Endothelial cell of umbilical vein (primary cell): ENCODE measurements around the gene CD37. TPM values are rescaled to one million over a fixed set of nuclear protein-coding genes. Genes with fewer than 3 reads are reported as not detected.

Source experiments
- BruUV-seq: library from RNA; stranded (reverse); fragments of 400-500 nt; replicated peaks from 2 replicates; lab custom pipeline; 2021; lab: Mats Ljungman, UMichigan
- CTCF ChIA-PET: fragments of 300-600, 350-600 bp; sonication (Branson Sonifier 250); formaldehyde crosslinking; loops from one replicate; lab custom pipeline; 2021; ENCODE audit warnings: antibody characterized with exemption, inconsistent platforms; lab: Charles Lee
- POLR2A ChIA-PET: fragments of 300-600, 350-600 bp; sonication (Branson Sonifier 250); formaldehyde crosslinking; loops from one replicate; lab custom pipeline; 2021; ENCODE audit warnings: antibody characterized with exemption, inconsistent platforms; lab: Charles Lee
- DNase-seq: peaks from one replicate; pipeline ENCODE4 v3.0.0-alpha.2; 2011; ENCODE audit warnings: low read depth, low spot score
- FAIRE-seq: peaks from 2 replicates; lab custom pipeline; 2011; peaks lifted over from hg19 to GRCh38; lab: Jason Lieb, UNC
- H2AFZ ChIP-seq: 2 replicates; pipeline ENCODE4 v1.6.0; 2012; ENCODE audit warnings: low read depth, low read length, control low read depth, inconsistent platforms
- H3K27ac ChIP-seq: 2 replicates; pipeline ENCODE4 v1.5.1; 2011; ENCODE audit warnings: low read depth, mild to moderate bottlenecking, control low read depth, low read length, moderate library complexity; ENCODE audit not compliant: insufficient read depth
- H3K27me3 ChIP-seq, 2 experiments: 2 replicates each; pipeline versions ENCODE4 v1.6.0 to v1.6.1; 2011; ENCODE audit warnings: low read length in 2 of 2, mixed read lengths in 1 of 2; ENCODE audit not compliant: control insufficient read depth in 2 of 2, insufficient read depth in 2 of 2
- H3K36me3 ChIP-seq, 2 experiments: 2 replicates in 1 of 2; 3 replicates in 1 of 2; pipeline ENCODE4 v1.5.1; 2011; ENCODE audit warnings: low read length in 2 of 2, mild to moderate bottlenecking in 1 of 2, moderate library complexity in 1 of 2; ENCODE audit not compliant: control insufficient read depth in 2 of 2, insufficient read depth in 2 of 2; ENCODE audit errors: extremely low read depth in 1 of 2
- H3K4me1 ChIP-seq: 3 replicates; pipeline ENCODE4 v1.5.1; 2011; ENCODE audit warnings: mild to moderate bottlenecking, low read length; ENCODE audit not compliant: control insufficient read depth, insufficient read depth; ENCODE audit errors: extremely low read depth
- H3K4me2 ChIP-seq: 2 replicates; pipeline ENCODE4 v1.6.1; 2011; ENCODE audit warnings: low read length, control low read depth, mixed read lengths; ENCODE audit not compliant: insufficient read depth
- H3K4me3 ChIP-seq, 3 experiments: fragments of 200-600 bp in 1 of 3; sonication (generic), shearing (Covaris generic) in 1 of 3; replicated peaks in 1 of 3; 2 replicates each; pipeline ENCODE4 v1.5.1; 2011 to 2016; ENCODE audit warnings: control low read depth in 3 of 3, low read length in 3 of 3, mild to moderate bottlenecking in 2 of 3, inconsistent platforms in 1 of 3, low read depth in 1 of 3, moderate library complexity in 1 of 3; ENCODE audit not compliant: insufficient read depth in 1 of 3
- H3K79me2 ChIP-seq: 2 replicates; pipeline ENCODE4 v1.6.0; 2012; ENCODE audit warnings: low read length, inconsistent platforms; ENCODE audit not compliant: control insufficient read depth, insufficient read depth
- H3K9ac ChIP-seq: replicated peaks from 2 replicates; pipeline ENCODE3; 2011; ENCODE audit warnings: low read length, control low read depth; ENCODE audit not compliant: insufficient read depth; ENCODE audit errors: extremely low read depth
- H3K9me1 ChIP-seq: replicated peaks from 3 replicates; pipeline ENCODE4 v1.6.0; 2011; ENCODE audit warnings: mild to moderate bottlenecking, low read length; ENCODE audit not compliant: control insufficient read depth, insufficient read depth; ENCODE audit errors: extremely low read depth
- H3K9me3 ChIP-seq: replicated peaks from 2 replicates; pipeline ENCODE4 v1.5.1; 2012; ENCODE audit warnings: low read length, inconsistent platforms; ENCODE audit not compliant: control insufficient read depth, insufficient read depth
- H4K20me1 ChIP-seq: replicated peaks from 2 replicates; pipeline ENCODE3; 2011; ENCODE audit warnings: mild to moderate bottlenecking, low read length; ENCODE audit not compliant: control insufficient read depth, insufficient read depth; ENCODE audit errors: extremely low read depth
- CTCF ChIP-seq, 2 donors: IDR thresholded peaks; 1 replicate in 1 of 2; 2 replicates in 1 of 2; pipeline ENCODE4 v1.5.1; 2011; ENCODE audit warnings: low read length in 2 of 2, mild to moderate bottlenecking in 2 of 2, moderate library complexity in 2 of 2, control low read depth in 1 of 2, inconsistent platforms in 1 of 2, low read depth in 1 of 2; ENCODE audit not compliant: insufficient read depth in 1 of 2; ENCODE audit errors: extremely low read depth in 1 of 2
- EZH2 ChIP-seq: IDR thresholded peaks from 2 replicates; pipeline ENCODE4 v1.6.1; 2012; ENCODE audit warnings: borderline replicate concordance, low read depth, mild to moderate bottlenecking, moderate library complexity, low read length, inconsistent platforms; ENCODE audit not compliant: severe bottlenecking
- FOS ChIP-seq: IDR thresholded peaks from 2 replicates; pipeline ENCODE4 v1.6.1; 2011; ENCODE audit warnings: mild to moderate bottlenecking, low read length, moderate library complexity, borderline replicate concordance; ENCODE audit not compliant: insufficient read depth
- GATA2 ChIP-seq: IDR thresholded peaks from 2 replicates; pipeline ENCODE4 v1.7.0; 2011; ENCODE audit warnings: low read depth, mild to moderate bottlenecking, moderate library complexity, mixed read lengths, low read length; ENCODE audit not compliant: insufficient read length, insufficient read depth
- JUN ChIP-seq: IDR thresholded peaks from 2 replicates; pipeline ENCODE4 v1.6.1; 2011; ENCODE audit warnings: borderline replicate concordance, low read depth; ENCODE audit not compliant: insufficient read length, insufficient read depth
- MAX ChIP-seq: IDR thresholded peaks from 2 replicates; pipeline ENCODE4 v1.6.1; 2011; ENCODE audit not compliant: insufficient read depth, insufficient read length
- MYC ChIP-seq: IDR thresholded peaks from one replicate; pipeline ENCODE4 v1.6.1; 2011; ENCODE audit warnings: mild to moderate bottlenecking, low read depth, low read length
- POLR2A ChIP-seq: IDR thresholded peaks from 2 replicates; pipeline ENCODE4 v1.6.1; 2012; ENCODE audit warnings: low read depth, mild to moderate bottlenecking, control low read depth, low read length
- POLR2AphosphoS5 ChIP-seq: IDR thresholded peaks from 2 replicates; pipeline ENCODE4 v1.6.1; 2012; ENCODE audit warnings: low read depth, mild to moderate bottlenecking, control low read depth, low read length, moderate library complexity; ENCODE audit not compliant: insufficient read depth
- dilution Hi-C: fragments of 300-500 bp; cut with MboI; formaldehyde crosslinking; loops from one replicate; pipeline ENCODE4 v1.15.0; 2019; ENCODE audit warnings: low sequenced_read_pairs; ENCODE audit not compliant: extremely low pct_ligation_motif_present
- intact Hi-C: fragments of 100-400 bp; cut with micrococcal nuclease; formaldehyde crosslinking; loops from one replicate; pipeline ENCODE4 v1.10.0; 2022
- polyA plus RNA-seq, 4 experiments: library from polyadenylated mRNA; depleted of rRNA in 3 of 4; stranded (reverse) in 3 of 4; unstranded in 1 of 4; fragments of >200 nt; gene quantifications; 2 replicates each; pipeline versions ENCODE4 v1.2.1 to v1.2.3, GENCODE V29; 2011 to 2012; ENCODE audit warnings: missing spikeins in 1 of 4
- total RNA-seq: library from RNA; stranded (reverse); gene quantifications from 2 replicates; pipeline ENCODE4 v1.2.3, GENCODE V29; 2021

CD37 gene
- total and polyA plus RNA-seq, 2 donors (not counting 3 experiments of a cell fraction or from before 2014, with no cell fraction given) = not detected

GRCh38 chr19:49344505-49345423, 9.6 kb downstream of the CD37 start:
- Histone ChIP-seq H3K4me3 (no peak overlapping the region), H4K20me1 (no peaks in the 10 kb centered on the region), H3K9me3 (no peaks in the 10 kb centered on the region), H3K36me3 (peaks cover 33 to 64% of the 10 kb centered on the region in 2 experiments), H3K9ac (no peak overlapping the region), H3K79me2 (no peaks in the 10 kb centered on the region), H2AFZ (no peak overlapping the region), H3K4me1 (peaks cover 8% of the 10 kb centered on the region), H3K27ac (no peak overlapping the region), H3K9me1 (no peaks in the 10 kb centered on the region), H3K4me2 (no peak overlapping the region), H3K27me3 (no peaks in the 10 kb centered on the region)
- BruUV-seq = no TSS peak
- DNase-seq (no peak), FAIRE-seq (no peak)
- ChIA-PET POLR2A (no interaction called here), CTCF (interaction anchor here (1.8 kb wide), 1 partner anchor 17 kb away, joined by 5 read pairs; no protein-coding TSS in a partner anchor)
- dilution Hi-C loops (no loop called here), intact Hi-C loops (no loop called here)
- no peak for TF ChIP-seq POLR2AphosphoS5
- TF ChIP-seq JUN = no peak
- TF ChIP-seq MYC = no peak
- TF ChIP-seq CTCF (IDR thresholded peaks at IDR 0.05; ENCODE audit: extremely low read depth in 1 of 2, insufficient read depth in 1 of 2, low read depth in 1 of 2, low read length in 2 of 2) = no peak
- TF ChIP-seq EZH2 = no peak
- TF ChIP-seq MAX = no peak
- TF ChIP-seq FOS = no peak
- no peak for TF ChIP-seq POLR2A
- no peak for TF ChIP-seq GATA2
